H1 (cell line): Measurements from ENCODE around the gene MFAP4. TPM values are rescaled to one million over a fixed set of nuclear protein-coding genes. Genes with fewer than 3 reads are reported as not detected.

Experiments
- EZH2 ChIP-seq: fragments of 200-600 bp; sonication (generic); IDR thresholded peaks from 2 replicates; pipeline ENCODE4 v1.7.1; 2012; ENCODE audit warnings: low read depth, mild to moderate bottlenecking, moderate library complexity, low read length, inconsistent platforms; ENCODE audit not compliant: severe bottlenecking
- SIRT6 ChIP-seq: IDR thresholded peaks from one replicate; pipeline ENCODE4 v1.7.1; 2012; ENCODE audit warnings: low read length, inconsistent platforms
- SP4 ChIP-seq: IDR thresholded peaks from 2 replicates; pipeline ENCODE4 v1.6.1; 2012; ENCODE audit warnings: low read length, inconsistent platforms
- polyA plus RNA-seq, 7 experiments: library from polyadenylated mRNA; depleted of rRNA in 3 of 7; stranded (reverse) in 5 of 7; unstranded in 2 of 7; fragments of >200 nt in 5 of 7; fragments of 200-250 nt in 2 of 7; gene quantifications; 1 replicate in 5 of 7; 2 replicates in 1 of 7; 4 replicates in 1 of 7; pipeline versions ENCODE4 v1.2.1 to v1.2.3, GENCODE V29; 2011 to 2013; ENCODE audit warnings: missing spikeins in 2 of 7, mixed read lengths in 2 of 7
- total RNA-seq: library from RNA; stranded (reverse); fragmentation: NEBNext Ultra II Directional; extraction: Animal tissue kit (Norgen Biotek cat#: 25700); gene quantifications from 2 replicates; pipeline ENCODE4 v1.2.1, GENCODE V29; 2021

The MFAP4 gene
- total and polyA plus RNA-seq, 2 of the 8 experiments (the other 6 are each of a cell fraction or from before 2014, with no cell fraction given), result 3.1 to 3.6 TPM

DNA sequence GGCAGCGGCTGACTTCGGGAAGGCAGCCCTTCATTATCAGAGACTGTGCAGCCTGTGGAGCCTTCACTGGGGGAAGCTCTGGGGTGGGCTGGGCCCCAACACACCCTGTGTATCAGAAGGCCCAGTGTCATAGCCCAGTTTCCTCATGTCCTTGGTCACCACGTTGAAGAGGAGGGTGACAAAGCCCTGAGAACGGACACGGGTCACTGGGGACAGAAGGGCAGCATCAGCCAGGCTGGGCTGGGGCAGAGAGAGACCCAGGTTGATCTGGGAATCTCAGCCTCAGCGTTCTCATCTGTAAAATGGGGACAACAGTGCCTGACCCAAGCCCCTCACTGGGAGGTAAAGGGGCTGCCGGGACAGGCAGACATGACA is 43.7 kb downstream of the MFAP4 start (continued):
- TF ChIP-seq SP4, result no peak
- TF ChIP-seq EZH2, result no peak
- no peak for TF ChIP-seq SIRT6
